Upper lobe of left lung (tissue), 4 donors: ENCODE data around the gene SLF2.

Experiments used
- EP300 ChIP-seq, 4 donors: sonication (generic); formaldehyde crosslinking; IDR thresholded peaks; one replicate each; pipeline ENCODE4 v1.5.1; 2017; ENCODE audit warnings: antibody characterized with exemption in 4 of 4, control low read depth in 2 of 4
- TF ChIP-seq, protein P1 (sequence below), 6 experiments: fragments of 450-650 bp in 4 of 6; fragments of 200-600 bp in 2 of 6; sonication (generic) in 2 of 6; IDR thresholded peaks; one replicate each; pipeline ENCODE4 v1.5.1; 2016 to 2019; ENCODE audit warnings: antibody characterized with exemption in 6 of 6

DNA sequence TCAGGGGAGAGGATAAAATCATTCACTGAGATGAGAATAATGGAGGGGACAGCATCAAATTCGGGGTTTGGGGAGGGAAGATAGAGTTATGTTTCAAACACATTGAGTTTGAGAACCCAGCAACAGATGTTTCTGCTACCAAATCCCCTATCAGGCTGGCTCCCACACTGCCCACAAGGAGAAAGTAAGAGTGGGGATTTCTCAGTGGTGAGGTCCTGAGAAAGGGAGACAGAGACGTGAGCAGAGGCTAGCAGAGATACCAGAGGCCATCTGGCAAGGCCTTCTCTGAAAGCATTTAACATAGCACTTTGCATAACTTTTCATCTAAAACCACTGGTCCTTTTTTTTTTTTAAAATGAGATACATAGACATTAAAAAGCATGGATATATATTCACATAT, 7.8 kb upstream of the SLF2 start:
- TF ChIP-seq, protein P1, sequence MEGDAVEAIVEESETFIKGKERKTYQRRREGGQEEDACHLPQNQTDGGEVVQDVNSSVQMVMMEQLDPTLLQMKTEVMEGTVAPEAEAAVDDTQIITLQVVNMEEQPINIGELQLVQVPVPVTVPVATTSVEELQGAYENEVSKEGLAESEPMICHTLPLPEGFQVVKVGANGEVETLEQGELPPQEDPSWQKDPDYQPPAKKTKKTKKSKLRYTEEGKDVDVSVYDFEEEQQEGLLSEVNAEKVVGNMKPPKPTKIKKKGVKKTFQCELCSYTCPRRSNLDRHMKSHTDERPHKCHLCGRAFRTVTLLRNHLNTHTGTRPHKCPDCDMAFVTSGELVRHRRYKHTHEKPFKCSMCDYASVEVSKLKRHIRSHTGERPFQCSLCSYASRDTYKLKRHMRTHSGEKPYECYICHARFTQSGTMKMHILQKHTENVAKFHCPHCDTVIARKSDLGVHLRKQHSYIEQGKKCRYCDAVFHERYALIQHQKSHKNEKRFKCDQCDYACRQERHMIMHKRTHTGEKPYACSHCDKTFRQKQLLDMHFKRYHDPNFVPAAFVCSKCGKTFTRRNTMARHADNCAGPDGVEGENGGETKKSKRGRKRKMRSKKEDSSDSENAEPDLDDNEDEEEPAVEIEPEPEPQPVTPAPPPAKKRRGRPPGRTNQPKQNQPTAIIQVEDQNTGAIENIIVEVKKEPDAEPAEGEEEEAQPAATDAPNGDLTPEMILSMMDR (IDR thresholded peaks at IDR 0.05): no peak
- TF ChIP-seq EP300 (IDR thresholded peaks at IDR 0.05): no peak
